HG03439 (cell line): ENCODE data around the gene EFNA4.

ENCODE experiments used
- ATAC-seq: cut with Tn5 transposase; IDR thresholded peaks from one replicate; pipeline ENCODE4 v1.9.1; 2021; ENCODE audit warnings: mild to moderate bottlenecking, moderate library complexity; ENCODE audit not compliant: unreplicated experiment

The EFNA4 gene

DNA sequence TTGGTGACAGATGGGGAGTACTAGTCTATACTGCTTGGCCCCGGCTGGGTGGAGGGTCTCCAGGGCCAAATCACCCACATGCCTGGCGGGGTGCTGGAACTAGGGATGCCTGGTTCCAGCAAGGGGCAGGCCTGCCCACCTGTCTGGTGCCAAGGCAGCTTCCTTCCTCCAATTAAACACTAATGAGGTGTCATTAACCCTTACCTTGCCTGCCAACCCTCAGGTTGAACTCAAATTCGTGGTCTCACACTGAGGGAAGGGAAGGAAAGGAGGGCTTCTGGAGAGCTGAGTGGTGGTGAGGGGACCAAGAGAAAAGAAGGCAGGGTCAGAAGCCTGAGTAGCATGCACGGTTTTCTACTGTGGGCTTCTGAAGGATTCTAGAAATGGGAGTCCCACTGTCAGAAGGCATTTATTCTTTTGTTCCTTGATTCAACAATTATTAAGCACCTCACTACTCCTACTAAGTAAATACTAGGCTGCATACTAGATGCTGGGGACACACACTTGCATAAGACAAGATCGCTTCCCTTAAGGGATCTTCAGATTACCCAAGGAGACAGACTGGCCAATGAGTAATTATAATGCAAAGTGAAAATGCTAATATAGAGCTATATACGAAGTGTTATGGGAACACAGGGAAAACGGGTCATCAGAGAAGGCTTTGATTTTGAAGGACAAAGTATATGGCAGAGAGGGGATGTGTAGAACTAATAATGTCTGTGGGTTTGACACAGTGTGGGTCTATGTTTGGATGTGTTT is 9.2 kb downstream of the EFNA4 start:
- no peak for ATAC-seq

DNA sequence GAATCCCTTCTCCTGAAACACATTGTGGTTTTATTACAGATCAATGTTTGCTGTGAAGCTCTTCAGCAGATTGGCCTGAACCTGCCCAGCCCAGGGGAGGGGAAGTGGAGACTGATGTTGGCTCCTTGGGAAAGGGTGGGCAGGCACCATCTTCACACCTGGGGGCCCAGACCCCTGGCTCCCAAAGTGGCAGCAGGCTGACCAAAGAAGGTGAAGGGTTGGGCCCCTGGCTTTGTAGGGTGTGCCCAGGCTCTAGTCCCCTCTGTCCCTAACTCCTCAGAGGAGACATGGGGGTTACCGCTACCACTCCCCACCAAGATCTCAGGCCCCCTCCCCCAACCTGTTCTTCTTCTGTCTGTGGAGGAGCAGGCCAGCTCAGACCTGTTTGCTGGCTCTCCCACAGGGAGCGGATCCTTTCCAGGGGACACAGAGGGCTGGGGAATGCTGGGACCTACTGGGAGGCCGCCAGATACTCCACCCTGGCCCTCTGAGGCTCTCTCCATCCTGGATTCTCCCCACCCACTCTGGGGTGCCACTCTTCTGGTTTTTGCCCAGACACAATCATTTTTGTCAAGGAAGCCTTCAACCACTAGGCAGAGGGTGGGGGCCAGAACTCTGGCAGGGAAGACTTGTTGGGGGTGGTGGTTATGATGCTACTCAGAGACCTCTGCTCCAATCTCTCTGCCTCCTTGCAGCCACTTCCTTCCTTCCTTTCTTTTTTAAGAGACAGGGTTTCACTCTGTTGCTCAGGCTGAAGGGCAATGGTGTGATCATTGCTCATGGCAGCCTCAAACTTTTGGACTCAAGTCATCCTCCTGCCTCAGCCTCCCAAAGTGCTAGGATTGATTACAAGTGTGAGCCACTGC is 10.1 kb downstream of the EFNA4 start:
- no peak for ATAC-seq

DNA sequence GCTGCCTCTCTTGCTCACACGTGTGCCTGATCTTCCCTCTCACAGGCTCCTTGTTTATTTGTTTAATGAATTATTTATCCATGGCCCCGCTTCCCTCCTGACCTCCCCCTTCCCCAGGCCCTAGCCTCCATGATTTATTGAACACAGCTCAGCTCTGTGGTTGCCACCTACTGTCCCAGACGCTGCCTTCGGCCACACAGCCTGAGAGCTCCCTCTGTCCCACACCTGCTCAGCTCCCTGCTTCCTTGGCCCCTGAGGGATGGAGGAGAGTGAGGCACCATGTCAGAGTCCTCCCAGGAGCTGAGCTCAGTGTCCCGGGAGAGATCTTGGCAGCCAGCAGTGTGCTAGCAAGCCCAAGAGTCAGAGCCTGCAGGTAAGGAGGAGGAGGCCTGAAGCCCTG is 12.0 kb downstream of the EFNA4 start:
- no peak for ATAC-seq

DNA sequence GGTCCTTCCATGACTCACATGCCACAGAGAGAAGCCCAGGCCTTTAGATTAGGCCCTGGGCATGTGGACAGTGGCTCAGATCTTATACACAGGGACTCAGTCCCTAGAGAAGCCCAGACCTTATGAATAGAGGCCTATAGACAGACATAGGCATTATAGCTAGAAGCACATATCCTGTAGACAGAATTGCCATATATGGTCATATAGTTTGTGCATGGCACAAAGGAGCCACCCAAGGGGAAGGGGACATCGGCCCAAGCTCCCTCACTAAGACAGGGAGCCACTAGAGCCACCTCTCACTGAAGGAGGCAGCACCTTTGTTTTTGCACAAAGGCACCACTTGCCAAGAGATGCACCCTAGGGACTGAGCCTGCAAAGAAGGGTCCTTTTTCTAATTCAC is 12.8 kb downstream of the EFNA4 start:
- ATAC-seq, result no peak

DNA sequence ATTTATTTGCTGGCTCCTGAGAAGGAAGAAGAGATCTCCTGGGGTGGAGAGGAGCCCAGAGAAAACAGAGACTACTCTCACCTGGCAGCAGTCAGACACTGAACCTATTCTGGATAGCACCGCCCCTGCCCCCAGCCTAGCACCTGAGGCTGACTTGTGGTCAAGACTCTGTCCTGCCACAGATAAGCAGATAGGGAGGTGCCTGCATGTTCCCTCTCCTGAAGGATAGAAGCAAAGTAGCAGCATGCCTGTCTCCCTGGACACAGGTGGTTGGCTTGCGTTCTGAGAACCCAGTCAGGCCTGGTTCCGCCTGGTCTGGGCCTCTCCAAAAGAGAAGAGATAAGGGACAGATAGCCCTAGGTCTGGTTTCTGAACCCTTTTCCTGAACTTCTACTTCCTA is 13.8 kb downstream of the EFNA4 start:
- ATAC-seq, result no peak

DNA sequence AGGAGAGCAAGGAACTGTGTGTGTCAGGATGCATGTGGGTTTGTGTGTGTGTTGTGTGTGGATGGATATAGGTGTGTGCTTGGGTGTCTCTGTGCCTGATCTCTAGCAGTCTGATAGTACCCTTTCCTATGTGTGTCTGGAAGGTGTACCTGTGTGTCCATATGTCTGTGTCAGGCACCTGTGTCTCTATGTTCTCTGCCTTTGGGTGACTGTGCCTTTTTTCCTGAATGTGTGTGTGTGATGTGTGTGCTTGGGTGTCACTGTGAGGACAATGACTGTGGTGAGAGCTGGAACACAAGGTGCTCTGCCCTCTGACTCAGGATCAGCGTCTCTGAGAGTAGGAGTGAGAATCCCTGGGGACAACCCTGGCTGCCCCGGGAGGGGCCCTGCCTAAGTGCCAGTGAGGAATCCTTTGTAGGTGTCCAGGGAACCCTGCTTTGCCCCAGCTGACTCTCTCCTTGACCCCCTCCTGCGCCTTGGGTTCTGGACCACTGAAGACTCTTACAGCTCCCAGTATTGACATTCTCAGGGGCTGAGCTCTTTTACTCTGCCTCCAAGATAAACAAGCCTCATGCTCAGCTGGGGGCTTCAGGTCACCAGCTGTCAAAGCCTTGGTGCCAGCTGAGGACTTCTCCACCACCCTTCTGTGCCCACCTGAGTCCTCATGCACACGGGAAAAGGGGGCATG is 14.4 kb downstream of the EFNA4 start:
- ATAC-seq, result no peak

DNA sequence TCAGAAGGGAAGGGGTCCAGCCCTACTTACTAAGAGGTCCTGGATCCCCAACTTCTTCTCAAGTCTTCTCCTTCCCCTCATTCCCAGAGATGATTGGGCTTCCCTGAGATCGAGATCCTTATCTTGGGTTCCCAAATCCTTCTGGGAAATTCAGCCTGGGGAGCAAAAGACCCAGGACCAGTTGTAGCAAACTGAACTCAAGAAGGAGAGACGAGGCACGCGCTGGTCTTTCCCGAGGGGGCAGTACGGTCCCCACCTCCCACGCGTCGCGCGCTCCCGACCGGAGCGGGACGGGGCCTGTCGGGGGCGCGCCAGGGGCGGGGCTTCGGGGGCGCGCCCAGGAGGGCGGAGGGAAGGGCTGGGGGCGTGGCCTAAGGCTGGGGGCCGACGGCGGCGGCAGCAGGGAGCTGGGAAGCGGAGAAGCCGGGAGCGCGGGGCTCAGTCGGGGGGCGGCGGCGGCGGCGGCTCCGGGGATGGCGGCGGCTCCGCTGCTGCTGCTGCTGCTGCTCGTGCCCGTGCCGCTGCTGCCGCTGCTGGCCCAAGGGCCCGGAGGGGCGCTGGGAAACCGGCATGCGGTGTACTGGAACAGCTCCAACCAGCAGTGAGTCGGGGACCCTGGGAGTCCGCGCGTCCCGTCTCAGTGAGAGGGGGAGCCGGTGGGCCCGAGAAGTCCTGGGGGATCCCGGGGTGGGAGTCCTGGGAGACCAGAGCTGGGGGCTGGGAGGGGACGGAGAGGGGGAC is 15.1 kb downstream of the EFNA4 start, which contains the start of gene EFNA3:
Gene EFNA3 (plus strand): TSS at position 369 of the 741 bp plus-strand sequence. CDS start 105 bp downstream, at position 474.
- ATAC-seq, result no peak

DNA sequence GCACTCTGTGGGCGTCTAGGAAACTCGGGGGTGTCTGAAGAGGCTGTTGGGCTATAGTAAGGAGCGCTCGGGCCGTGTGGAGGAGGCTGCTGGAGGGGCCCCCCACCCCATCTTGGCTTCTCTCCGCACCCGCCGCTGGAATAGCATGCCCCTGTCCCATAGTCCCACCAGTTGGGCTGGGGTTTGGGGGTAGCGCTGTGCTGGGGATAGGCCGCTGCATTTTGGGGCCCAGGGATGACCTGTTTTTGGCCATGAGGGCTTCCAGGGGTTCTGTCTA is 15.6 kb downstream of the EFNA4 start:
- ATAC-seq, result no peak

DNA sequence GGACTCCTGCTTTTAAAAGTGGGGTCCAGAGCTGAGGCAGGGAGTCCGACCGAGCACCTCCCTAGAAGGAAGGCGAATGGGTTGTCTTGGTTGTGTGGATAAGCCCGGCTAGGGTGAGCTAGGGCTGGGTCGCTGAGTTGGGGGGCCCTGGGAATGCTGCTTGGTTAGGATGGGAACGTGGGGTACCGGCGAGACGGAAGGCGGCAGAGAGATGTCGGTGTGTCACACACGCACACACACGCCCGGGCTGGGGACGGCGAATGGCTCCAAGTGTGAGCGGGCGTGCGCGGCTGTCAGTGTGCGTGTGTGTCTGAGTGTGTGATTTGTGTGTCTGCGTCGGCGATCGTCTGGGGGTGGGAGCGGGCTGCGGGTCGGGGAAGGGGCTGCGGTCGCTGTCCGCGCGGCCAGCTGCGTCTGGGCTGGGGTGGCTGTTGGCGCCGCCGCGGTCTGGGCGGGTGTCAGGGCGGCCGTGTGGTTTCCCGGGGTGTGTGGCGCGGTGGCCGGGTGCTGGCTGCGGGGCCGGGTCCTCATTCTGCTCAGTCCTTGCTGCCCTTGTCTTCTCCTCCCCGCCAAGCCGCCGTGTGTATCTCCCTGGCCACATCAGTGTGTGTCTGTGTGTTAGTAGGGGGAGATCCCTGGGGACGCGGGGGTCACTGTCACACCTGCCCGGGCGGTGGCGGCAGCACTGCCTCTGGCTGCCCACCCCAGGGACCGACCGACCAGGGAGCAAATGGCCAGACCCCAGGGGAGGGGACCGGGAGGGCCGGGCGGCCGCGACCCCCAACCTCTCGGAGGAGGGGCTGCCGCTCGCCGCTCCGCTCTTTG is 16.2 kb downstream of the EFNA4 start:
- no peak for ATAC-seq

DNA sequence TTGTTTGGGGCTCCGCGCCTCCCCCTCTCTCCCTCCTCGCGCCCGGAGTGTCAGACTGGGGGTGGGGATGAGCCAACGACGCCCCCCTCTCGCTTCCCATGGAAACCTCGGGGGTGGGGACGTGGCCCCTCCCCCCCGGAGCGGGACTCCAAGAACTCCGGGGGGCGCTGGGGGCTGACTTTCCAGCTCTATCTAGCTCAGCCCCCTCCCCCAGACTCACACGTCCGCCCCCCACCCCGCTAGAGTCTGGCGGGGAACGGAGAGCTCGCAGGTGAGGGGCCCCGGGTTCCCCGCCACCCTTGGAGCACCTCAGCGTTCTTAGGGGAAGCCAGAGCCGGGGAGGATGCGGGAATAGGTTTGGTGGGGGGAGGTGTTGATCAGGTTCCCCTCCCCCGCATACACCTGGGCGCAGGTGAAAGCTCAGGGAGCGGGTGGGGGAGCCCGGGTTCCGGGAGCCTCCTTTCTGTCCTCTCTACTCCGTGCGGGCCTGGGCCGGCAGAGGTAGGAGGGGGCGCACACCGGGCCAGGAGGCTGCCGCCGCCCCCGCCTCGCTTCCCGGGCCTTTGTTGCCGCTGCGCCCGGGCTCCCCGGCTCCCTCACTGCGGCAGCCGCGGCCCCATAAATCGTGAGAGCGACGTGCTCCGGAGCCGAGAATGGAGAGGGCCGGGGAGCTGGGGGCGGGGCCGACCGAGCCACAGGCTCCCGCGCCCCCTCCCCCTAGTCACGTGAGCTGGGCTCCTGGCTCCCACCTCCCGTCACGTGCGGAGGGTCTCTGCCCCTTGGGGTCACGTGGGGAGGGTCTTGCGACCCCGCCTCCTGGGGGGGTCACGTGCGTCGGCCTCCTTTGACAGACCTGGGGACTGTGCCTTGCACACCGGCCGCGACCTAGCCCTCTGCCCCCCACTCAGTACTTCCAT is 17.0 kb downstream of the EFNA4 start:
- no peak for ATAC-seq

DNA sequence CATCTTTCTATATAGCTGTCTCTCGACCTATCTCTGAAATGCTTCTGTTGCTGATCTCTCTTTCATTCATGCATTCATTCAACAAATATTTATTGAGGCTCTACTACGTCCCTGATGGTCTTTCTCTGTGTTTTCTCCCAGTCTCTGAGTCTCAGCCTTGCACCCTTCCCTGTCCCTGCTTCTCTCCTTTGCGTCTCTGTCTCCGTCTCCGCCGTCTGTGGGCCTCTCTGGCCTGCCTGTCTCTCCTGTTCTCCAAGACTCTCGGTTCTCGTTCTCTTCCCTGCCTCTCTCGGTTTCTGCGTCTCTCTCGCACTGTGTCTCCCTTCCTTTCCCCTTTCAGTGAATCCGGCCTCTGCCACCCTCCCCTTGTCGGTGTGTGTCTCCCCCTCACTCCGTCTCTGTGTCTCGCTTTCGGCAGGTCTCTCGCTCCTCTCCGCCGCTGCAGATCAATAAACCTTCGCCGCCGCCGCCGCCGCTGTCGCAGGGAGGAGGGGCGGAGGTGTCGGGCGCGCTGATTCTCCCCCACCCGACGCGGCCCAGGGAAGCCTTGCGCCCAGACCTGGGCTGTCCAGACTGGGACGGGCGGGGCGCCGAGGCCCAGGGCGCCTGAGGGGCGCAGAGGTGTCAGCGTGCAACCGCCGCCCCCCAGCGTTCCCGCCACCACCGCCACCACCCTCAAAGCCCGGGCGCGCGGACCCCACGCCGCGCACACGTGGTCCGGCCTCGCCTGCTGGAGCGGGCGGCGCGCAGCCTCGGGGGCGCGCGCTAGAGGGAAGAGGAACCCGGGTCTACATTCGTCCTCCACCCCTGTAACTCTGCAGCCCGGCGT is 18.1 kb downstream of the EFNA4 start:
- no peak for ATAC-seq

DNA sequence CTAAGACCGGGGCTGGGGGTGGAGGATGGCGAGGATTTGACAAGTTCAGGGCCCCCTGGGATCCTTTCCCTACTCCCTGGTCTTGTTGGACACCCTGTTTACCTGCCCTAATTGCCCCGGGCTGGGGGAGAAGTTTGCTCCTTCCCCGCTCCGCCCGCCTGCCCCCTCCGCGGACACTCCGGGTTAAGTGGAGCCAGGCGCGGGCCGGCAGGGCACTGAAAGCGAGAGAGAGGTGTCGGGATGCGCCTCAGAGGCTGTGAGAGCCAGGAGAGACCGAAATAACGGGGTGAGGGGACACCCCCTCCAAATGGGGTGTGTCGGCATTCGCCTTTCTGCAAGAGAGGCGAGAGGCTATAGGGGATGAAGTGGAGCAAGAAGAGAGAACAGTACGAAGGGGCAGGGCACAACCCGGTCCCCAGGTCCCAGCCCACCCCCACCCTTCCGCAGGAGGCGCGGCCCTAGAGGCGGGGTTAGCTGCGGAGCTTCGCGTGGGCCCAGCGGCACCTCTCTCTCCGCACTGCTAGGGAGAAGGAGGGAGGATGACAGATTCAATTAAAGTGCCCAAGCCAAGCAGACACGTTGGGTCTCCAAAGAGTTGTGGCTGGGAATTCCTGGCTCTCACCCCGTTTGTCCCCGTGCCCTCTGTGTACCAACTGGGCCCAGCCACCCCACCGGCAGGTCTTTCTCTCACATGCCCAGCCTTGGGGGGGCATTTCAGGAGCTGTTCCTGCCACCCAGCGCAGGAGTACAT is 18.9 kb downstream of the EFNA4 start:
- no peak for ATAC-seq

DNA sequence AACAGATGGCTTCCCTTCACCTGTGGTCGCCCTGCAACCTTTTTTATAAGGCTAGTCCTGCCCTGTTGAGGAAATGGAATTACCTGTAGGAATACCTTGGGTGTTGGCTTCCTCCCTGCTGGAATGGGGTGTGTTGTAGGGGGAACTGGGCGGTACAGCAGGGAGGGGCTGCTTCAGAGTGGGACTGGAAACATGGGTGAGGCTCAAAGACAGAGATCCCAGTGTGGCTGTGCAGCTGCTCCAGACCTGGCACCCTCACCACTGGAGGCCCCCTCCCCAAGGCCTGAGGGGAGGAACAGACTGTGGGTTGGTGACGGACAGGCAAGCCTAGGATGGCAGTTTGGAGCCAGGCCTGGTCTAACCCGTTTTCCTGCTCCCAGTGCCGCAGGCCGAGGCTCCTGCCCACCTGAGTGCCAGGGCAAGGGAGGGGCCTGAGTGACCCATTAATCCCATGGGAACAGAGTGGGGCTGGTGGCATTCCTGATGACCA is 19.6 kb downstream of the EFNA4 start:
- ATAC-seq, result no peak

DNA sequence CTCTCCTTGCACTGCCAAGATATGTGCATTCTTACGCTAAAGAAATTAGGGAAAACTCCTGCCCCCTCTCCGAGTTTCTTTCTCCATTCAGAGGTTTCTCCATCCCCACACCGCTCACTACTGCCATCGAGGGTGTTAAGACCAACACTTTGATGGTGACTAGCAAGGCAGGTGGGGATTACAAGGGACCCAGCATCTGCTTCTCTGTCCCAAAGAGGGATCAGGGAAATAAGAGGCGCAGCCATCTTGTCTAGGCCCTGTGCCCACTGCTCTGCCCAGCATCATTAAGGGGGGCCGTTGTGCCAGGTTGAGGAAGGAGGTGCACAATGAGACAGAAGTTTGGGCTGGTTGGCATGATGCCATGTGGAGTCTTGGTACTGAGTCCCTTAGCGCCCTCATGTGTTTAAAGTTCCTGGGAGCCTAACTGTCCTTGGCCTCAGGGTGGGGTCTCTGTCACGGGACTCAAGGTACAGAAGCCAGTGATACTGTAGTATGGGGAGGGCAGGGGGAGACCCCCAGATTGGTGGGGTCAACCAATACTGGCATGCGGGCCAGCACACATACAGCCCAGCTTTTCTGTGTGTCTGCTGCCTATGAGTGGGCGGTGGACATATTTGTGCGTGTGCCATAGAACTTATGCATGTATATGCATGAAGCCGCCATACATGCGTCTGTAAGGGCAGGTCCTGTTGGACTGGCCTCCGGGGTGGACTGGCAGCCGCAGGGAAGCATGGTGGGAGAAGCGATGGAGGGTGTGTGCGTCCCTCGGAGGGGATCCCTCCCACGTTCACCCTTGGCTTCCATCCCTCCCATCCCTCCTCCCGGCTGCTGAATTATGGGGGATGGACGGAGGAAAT is 20.6 kb downstream of the EFNA4 start:
- ATAC-seq, result peak; percentile 3

DNA sequence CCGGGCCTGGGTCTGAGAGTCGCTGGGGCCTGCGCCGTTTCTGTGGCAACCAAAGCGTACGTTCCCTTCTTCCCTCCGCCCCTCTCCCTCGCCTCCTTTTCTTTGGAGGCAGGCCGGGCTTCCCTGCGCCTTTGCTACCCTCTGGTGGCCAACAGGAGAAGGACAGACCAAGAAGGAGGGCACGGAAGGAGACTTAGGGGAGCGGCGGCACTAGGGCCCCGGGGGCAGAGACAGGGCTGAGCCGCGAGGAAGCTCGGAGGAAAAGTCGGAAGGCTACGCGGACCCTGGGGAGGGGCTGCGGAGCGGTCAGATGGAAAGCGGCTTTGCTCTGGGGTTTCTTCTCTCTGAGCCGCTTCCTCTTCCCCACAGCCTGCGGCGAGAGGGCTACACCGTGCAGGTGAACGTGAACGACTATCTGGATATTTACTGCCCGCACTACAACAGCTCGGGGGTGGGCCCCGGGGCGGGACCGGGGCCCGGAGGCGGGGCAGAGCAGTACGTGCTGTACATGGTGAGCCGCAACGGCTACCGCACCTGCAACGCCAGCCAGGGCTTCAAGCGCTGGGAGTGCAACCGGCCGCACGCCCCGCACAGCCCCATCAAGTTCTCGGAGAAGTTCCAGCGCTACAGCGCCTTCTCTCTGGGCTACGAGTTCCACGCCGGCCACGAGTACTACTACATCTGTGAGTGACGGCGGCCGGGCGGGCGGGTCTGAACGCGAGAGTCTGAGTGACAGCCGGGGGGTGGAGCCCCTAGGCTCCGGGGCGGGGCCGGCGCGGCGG is 21.4 kb downstream of the EFNA4 start:
- ATAC-seq, result peak; percentile 70
